SK-N-SH (cell line): Measurements from ENCODE around the gene AXIN1. TPM values are rescaled to one million over a fixed set of nuclear protein-coding genes. Genes with fewer than 3 reads are reported as not detected.

Experiments used
- CTCF ChIA-PET: fragments of 300-600, 350-600 bp; formaldehyde crosslinking; extraction: SDS; loops from one replicate; lab custom pipeline; 2021; lab: Yijun Ruan, JAX
- POLR2A ChIA-PET: fragments of 350-600 bp; sonication (Branson Sonifier 250); formaldehyde crosslinking; extraction: SDS; loops from one replicate; lab custom pipeline; 2020; ENCODE audit warnings: antibody characterized with exemption, inconsistent platforms; lab: Yijun Ruan, JAX
- DNase-seq: peaks from one replicate; pipeline ENCODE4 v3.0.0; 2012
- H2AFZ ChIP-seq: fragments of 200-600 bp; sonication (generic); 2 replicates; pipeline ENCODE4 v1.8.1; 2016; ENCODE audit warnings: antibody characterized with exemption, mild to moderate bottlenecking, low read depth
- H3F3A ChIP-seq: fragments of 200-600 bp; sonication (generic); replicated peaks from 2 replicates; pipeline ENCODE3; 2016; ENCODE audit warnings: antibody characterized with exemption, mild to moderate bottlenecking; ENCODE audit not compliant: insufficient read depth
- H3K27ac ChIP-seq, 2 experiments: fragments of 200-500 bp in 1 of 2; fragments of 200-600 bp in 1 of 2; sonication (Bioruptor generic) in 1 of 2; sonication (generic), shearing (Covaris generic) in 1 of 2; 2 replicates each; pipeline versions ENCODE4 v1.5.1 to v1.6.1; 2014 to 2016; ENCODE audit warnings: low read depth in 2 of 2, inconsistent platforms in 1 of 2, low read length in 1 of 2, mild to moderate bottlenecking in 1 of 2, mixed read lengths in 1 of 2
- H3K27me3 ChIP-seq: fragments of 200-600 bp; sonication (generic), shearing (Covaris generic); 2 replicates; pipeline ENCODE4 v1.6.1; 2016; ENCODE audit warnings: mixed run types; ENCODE audit not compliant: insufficient read depth
- H3K36me3 ChIP-seq, 2 experiments: fragments of 200-500 bp in 1 of 2; fragments of 200-600 bp in 1 of 2; sonication (Bioruptor generic) in 1 of 2; sonication (generic) in 1 of 2; replicated peaks in 1 of 2; 2 replicates each; pipeline versions ENCODE3 to v1.5.1; 2014 to 2016; ENCODE audit warnings: low read length in 1 of 2, mild to moderate bottlenecking in 1 of 2; ENCODE audit not compliant: insufficient read depth in 2 of 2, control insufficient read depth in 1 of 2
- H3K4me1 ChIP-seq, 2 experiments: fragments of 200-500 bp in 1 of 2; fragments of 200-600 bp in 1 of 2; sonication (Bioruptor generic) in 1 of 2; sonication (generic), shearing (Covaris generic) in 1 of 2; 2 replicates each; pipeline versions ENCODE4 v1.5.1 to v1.6.1; 2014 to 2016; ENCODE audit warnings: low read depth in 1 of 2, low read length in 1 of 2, mixed run types in 1 of 2; ENCODE audit not compliant: insufficient read depth in 2 of 2, control insufficient read depth in 1 of 2
- H3K4me2 ChIP-seq: fragments of 200-600 bp; sonication (generic), shearing (Covaris generic); 2 replicates; pipeline ENCODE4 v1.6.1; 2017; ENCODE audit warnings: mixed run types
- H3K4me3 ChIP-seq, 2 experiments: fragments of 200-500 bp in 1 of 2; fragments of 200-600 bp in 1 of 2; sonication (Bioruptor generic) in 1 of 2; sonication (generic), shearing (Covaris generic) in 1 of 2; 2 replicates each; pipeline versions ENCODE4 v1.5.1 to v1.8.1; 2014 to 2016; ENCODE audit warnings: low read depth in 2 of 2, inconsistent platforms in 1 of 2, low read length in 1 of 2, mild to moderate bottlenecking in 1 of 2, mixed read lengths in 1 of 2, moderate library complexity in 1 of 2
- H3K79me2 ChIP-seq: fragments of 200-600 bp; sonication (generic); 2 replicates; pipeline ENCODE4 v1.8.1; 2017; ENCODE audit warnings: mild to moderate bottlenecking; ENCODE audit not compliant: insufficient read depth
- H3K9ac ChIP-seq: fragments of 200-600 bp; sonication (generic); 2 replicates; pipeline ENCODE4 v1.6.1; 2017; ENCODE audit warnings: mixed run types
- H3K9me2 ChIP-seq: fragments of 200-600 bp; sonication (generic); 2 replicates; pipeline ENCODE4 v1.6.1; 2017; ENCODE audit warnings: mixed run types
- H3K9me3 ChIP-seq: fragments of 200-600 bp; sonication (generic); 2 replicates; pipeline ENCODE4 v1.6.1; 2017; ENCODE audit warnings: mixed run types, mild to moderate bottlenecking, moderate library complexity
- H4K20me1 ChIP-seq: fragments of 200-600 bp; sonication (generic); 2 replicates; pipeline ENCODE4 v1.6.1; 2017; ENCODE audit warnings: mild to moderate bottlenecking, mixed run types; ENCODE audit not compliant: insufficient read depth
- CTCF ChIP-seq: fragments of 200-600 bp; sonication (generic); IDR thresholded peaks from 2 replicates; pipeline ENCODE4 v1.6.1; 2017; ENCODE audit warnings: antibody characterized with exemption, mild to moderate bottlenecking, moderate library complexity
- ELF1 ChIP-seq: IDR thresholded peaks from 2 replicates; pipeline ENCODE4 v1.4.0; 2012
- EP300 ChIP-seq, 2 experiments: IDR thresholded peaks; 2 replicates each; pipeline versions ENCODE4 v1.4.0 to v1.6.1; 2012; ENCODE audit warnings: borderline replicate concordance in 1 of 2, low read depth in 1 of 2, low read length in 1 of 2
- EZH2phosphoT487 ChIP-seq: fragments of 200-600 bp; sonication (generic); IDR thresholded peaks from 2 replicates; pipeline ENCODE4 v1.6.1; 2017; ENCODE audit warnings: low read depth, mixed run types, mild to moderate bottlenecking, antibody characterized with exemption, moderate library complexity, borderline replicate concordance
- GATA2 ChIP-seq: sonication (generic); formaldehyde crosslinking; IDR thresholded peaks from 2 replicates; pipeline ENCODE4 v1.5.0; 2020; ENCODE audit warnings: mild to moderate bottlenecking, missing genetic modification reagents
- IRF3 ChIP-seq: fragments of 150-350 bp; IDR thresholded peaks from 2 replicates; pipeline ENCODE4 v1.6.1; 2016; ENCODE audit warnings: mild to moderate bottlenecking, low read depth, low read length
- JUND ChIP-seq: IDR thresholded peaks from 2 replicates; pipeline ENCODE4 v1.4.0; 2012
- NFIC ChIP-seq: IDR thresholded peaks from 2 replicates; pipeline ENCODE4 v1.4.0; 2012; ENCODE audit warnings: borderline replicate concordance
- NRF1 ChIP-seq: IDR thresholded peaks from 2 replicates; pipeline ENCODE4 v1.6.1; 2012; ENCODE audit warnings: low read depth, mild to moderate bottlenecking, low read length
- PBX3 ChIP-seq: IDR thresholded peaks from 2 replicates; pipeline ENCODE4; 2012
- RAD21 ChIP-seq: IDR thresholded peaks from 2 replicates; pipeline ENCODE4 v1.6.1; 2012; ENCODE audit warnings: mild to moderate bottlenecking, low read length
- RCOR1 ChIP-seq: fragments of 150-350 bp; IDR thresholded peaks from 2 replicates; pipeline ENCODE4 v1.6.1; 2017; ENCODE audit warnings: antibody characterized with exemption, low read length
- REST ChIP-seq: IDR thresholded peaks from 2 replicates; pipeline ENCODE4 v1.6.1; 2012; ENCODE audit warnings: mild to moderate bottlenecking, low read depth, low read length, moderate library complexity
- SMC3 ChIP-seq: IDR thresholded peaks from 2 replicates; pipeline ENCODE4 v1.6.1; 2012; ENCODE audit warnings: low read depth, low read length, improper control_type of control experiment
- TAF1 ChIP-seq: IDR thresholded peaks from 2 replicates; pipeline ENCODE4 v1.6.1; 2012; ENCODE audit warnings: low read depth, mild to moderate bottlenecking, low read length, moderate library complexity, borderline replicate concordance
- TCF12 ChIP-seq: IDR thresholded peaks from 2 replicates; pipeline ENCODE4 v1.4.0; 2012
- ZBTB33 ChIP-seq: IDR thresholded peaks from 2 replicates; pipeline ENCODE4 v1.4.0; 2012; ENCODE audit warnings: low read depth, borderline replicate concordance
- WGBS: methylation state at CpG from one replicate; pipeline ENCODE4 v1.1.6; 2017; ENCODE audit warnings: low lambda C conversion rate; 5-methylcytosine and 5-hydroxymethylcytosine counted together
- polyA plus RNA-seq, 3 experiments: library from polyadenylated mRNA; depleted of rRNA; stranded (reverse); fragments of >200 nt; gene quantifications; 2 replicates each; pipeline ENCODE4 v1.2.3, GENCODE V29; 2012

AXIN1 gene
- polyA plus RNA-seq, 1 of the 3 experiments (the other 2 are of a cell fraction): 19.9 TPM

- TF ChIP-seq REST (no peak), EZH2phosphoT487 (no peak), NFIC (no peak), EP300 (IDR thresholded peaks at IDR 0.05; ENCODE audit: borderline replicate concordance in 1 of 2, low read depth in 1 of 2, low read length in 1 of 2) (no peak), CTCF (no peak), ELF1 (no peak), SMC3 (no peak), TCF12 (no peak)
- TF ChIP-seq, all 33 proteins: peak for 0
These were observed 107.4 kb downstream of the AXIN1 start (continued) for GRCh38 chr16:245105-245504.

- Histone ChIP-seq H4K20me1 (no peaks in the 10 kb centered on the region), H3F3A (no peaks in the 10 kb centered on the region), H3K9me3 (no peaks in the 10 kb centered on the region), H3K79me2 (peaks cover 37% of the 10 kb centered on the region), H2AFZ (no peak overlapping the region), H3K27ac (no peak overlapping the region), H3K4me1 (no peaks in the 10 kb centered on the region), H3K9ac (no peak overlapping the region), H3K9me2 (no peaks in the 10 kb centered on the region), H3K4me3 (no peak overlapping the region), H3K27me3 (no peaks in the 10 kb centered on the region), H3K36me3 (no peaks in the 10 kb centered on the region), H3K4me2 (no peak overlapping the region)
- ChIA-PET POLR2A (no interaction called here), CTCF (interaction anchor here (2.1 kb wide), 1 partner anchor 9 kb away, joined by 6 read pairs; the partner anchor contains the start of gene FAM234A)
- WGBS: 92% methylated on average over 4 of the region's 4 CpGs
- no peak for DNase-seq
- TF ChIP-seq ZBTB33 (no peak), REST (no peak), TCF12 (no peak), RAD21 (no peak), RCOR1 (no peak), GATA2 (CRISPR knock-in tag) (no peak), TAF1 (no peak), IRF3 (no peak), EP300 (IDR thresholded peaks at IDR 0.05; ENCODE audit: borderline replicate concordance in 1 of 2, low read depth in 1 of 2, low read length in 1 of 2) (no peak), NRF1 (no peak), JUND (no peak), PBX3 (no peak), ELF1 (no peak), EZH2phosphoT487 (no peak)
These were observed 109.2 kb downstream of the AXIN1 start for GRCh38 chr16:243348-243747.
